SK-N-SH (cell line): ENCODE data around the gene HSF5. TPM values are rescaled to one million over a fixed set of nuclear protein-coding genes. Genes with fewer than 3 reads are reported as not detected.
A peak's percentile ranks its signal among the peaks of the same experiment; 100 is the strongest.

ENCODE experiments used
- CTCF ChIA-PET: fragments of 300-600, 350-600 bp; formaldehyde crosslinking; extraction: SDS; loops from one replicate; lab custom pipeline; 2021; lab: Yijun Ruan, JAX
- POLR2A ChIA-PET: fragments of 350-600 bp; sonication (Branson Sonifier 250); formaldehyde crosslinking; extraction: SDS; loops from one replicate; lab custom pipeline; 2020; ENCODE audit warnings: antibody characterized with exemption, inconsistent platforms; lab: Yijun Ruan, JAX
- DNase-seq: peaks from one replicate; pipeline ENCODE4 v3.0.0; 2012
- H2AFZ ChIP-seq: fragments of 200-600 bp; sonication (generic); 2 replicates; pipeline ENCODE4 v1.8.1; 2016; ENCODE audit warnings: antibody characterized with exemption, mild to moderate bottlenecking, low read depth
- H3F3A ChIP-seq: fragments of 200-600 bp; sonication (generic); replicated peaks from 2 replicates; pipeline ENCODE3; 2016; ENCODE audit warnings: antibody characterized with exemption, mild to moderate bottlenecking; ENCODE audit not compliant: insufficient read depth
- H3K27ac ChIP-seq, 2 experiments: fragments of 200-500 bp in 1 of 2; fragments of 200-600 bp in 1 of 2; sonication (Bioruptor generic) in 1 of 2; sonication (generic), shearing (Covaris generic) in 1 of 2; 2 replicates each; pipeline versions ENCODE4 v1.5.1 to v1.6.1; 2014 to 2016; ENCODE audit warnings: low read depth in 2 of 2, inconsistent platforms in 1 of 2, low read length in 1 of 2, mild to moderate bottlenecking in 1 of 2, mixed read lengths in 1 of 2
- H3K27me3 ChIP-seq: fragments of 200-600 bp; sonication (generic), shearing (Covaris generic); 2 replicates; pipeline ENCODE4 v1.6.1; 2016; ENCODE audit warnings: mixed run types; ENCODE audit not compliant: insufficient read depth
- H3K36me3 ChIP-seq, 2 experiments: fragments of 200-500 bp in 1 of 2; fragments of 200-600 bp in 1 of 2; sonication (Bioruptor generic) in 1 of 2; sonication (generic) in 1 of 2; replicated peaks in 1 of 2; 2 replicates each; pipeline versions ENCODE3 to v1.5.1; 2014 to 2016; ENCODE audit warnings: low read length in 1 of 2, mild to moderate bottlenecking in 1 of 2; ENCODE audit not compliant: insufficient read depth in 2 of 2, control insufficient read depth in 1 of 2
- H3K4me1 ChIP-seq, 2 experiments: fragments of 200-500 bp in 1 of 2; fragments of 200-600 bp in 1 of 2; sonication (Bioruptor generic) in 1 of 2; sonication (generic), shearing (Covaris generic) in 1 of 2; 2 replicates each; pipeline versions ENCODE4 v1.5.1 to v1.6.1; 2014 to 2016; ENCODE audit warnings: low read depth in 1 of 2, low read length in 1 of 2, mixed run types in 1 of 2; ENCODE audit not compliant: insufficient read depth in 2 of 2, control insufficient read depth in 1 of 2
- H3K4me2 ChIP-seq: fragments of 200-600 bp; sonication (generic), shearing (Covaris generic); 2 replicates; pipeline ENCODE4 v1.6.1; 2017; ENCODE audit warnings: mixed run types
- H3K4me3 ChIP-seq, 2 experiments: fragments of 200-500 bp in 1 of 2; fragments of 200-600 bp in 1 of 2; sonication (Bioruptor generic) in 1 of 2; sonication (generic), shearing (Covaris generic) in 1 of 2; 2 replicates each; pipeline versions ENCODE4 v1.5.1 to v1.8.1; 2014 to 2016; ENCODE audit warnings: low read depth in 2 of 2, inconsistent platforms in 1 of 2, low read length in 1 of 2, mild to moderate bottlenecking in 1 of 2, mixed read lengths in 1 of 2, moderate library complexity in 1 of 2
- H3K79me2 ChIP-seq: fragments of 200-600 bp; sonication (generic); 2 replicates; pipeline ENCODE4 v1.8.1; 2017; ENCODE audit warnings: mild to moderate bottlenecking; ENCODE audit not compliant: insufficient read depth
- H3K9ac ChIP-seq: fragments of 200-600 bp; sonication (generic); 2 replicates; pipeline ENCODE4 v1.6.1; 2017; ENCODE audit warnings: mixed run types
- H3K9me2 ChIP-seq: fragments of 200-600 bp; sonication (generic); 2 replicates; pipeline ENCODE4 v1.6.1; 2017; ENCODE audit warnings: mixed run types
- H3K9me3 ChIP-seq: fragments of 200-600 bp; sonication (generic); 2 replicates; pipeline ENCODE4 v1.6.1; 2017; ENCODE audit warnings: mixed run types, mild to moderate bottlenecking, moderate library complexity
- H4K20me1 ChIP-seq: fragments of 200-600 bp; sonication (generic); 2 replicates; pipeline ENCODE4 v1.6.1; 2017; ENCODE audit warnings: mild to moderate bottlenecking, mixed run types; ENCODE audit not compliant: insufficient read depth
- EZH2phosphoT487 ChIP-seq: fragments of 200-600 bp; sonication (generic); IDR thresholded peaks from 2 replicates; pipeline ENCODE4 v1.6.1; 2017; ENCODE audit warnings: low read depth, mixed run types, mild to moderate bottlenecking, antibody characterized with exemption, moderate library complexity, borderline replicate concordance
- FOXJ3 ChIP-seq: sonication (generic); formaldehyde crosslinking; IDR thresholded peaks from 2 replicates; pipeline ENCODE4 v1.5.1; 2020; ENCODE audit warnings: mild to moderate bottlenecking, missing genetic modification reagents
- FOXM1 ChIP-seq: IDR thresholded peaks from 2 replicates; pipeline ENCODE4 v1.4.0; 2012; ENCODE audit warnings: low read depth, mild to moderate bottlenecking
- GATA2 ChIP-seq: sonication (generic); formaldehyde crosslinking; IDR thresholded peaks from 2 replicates; pipeline ENCODE4 v1.5.0; 2020; ENCODE audit warnings: mild to moderate bottlenecking, missing genetic modification reagents
- MEF2A ChIP-seq: IDR thresholded peaks from 2 replicates; pipeline ENCODE4 v1.4.0; 2012; ENCODE audit warnings: low read depth, borderline replicate concordance
- NRF1 ChIP-seq: IDR thresholded peaks from 2 replicates; pipeline ENCODE4 v1.6.1; 2012; ENCODE audit warnings: low read depth, mild to moderate bottlenecking, low read length
- PBX3 ChIP-seq: IDR thresholded peaks from 2 replicates; pipeline ENCODE4; 2012
- POLR2AphosphoS5 ChIP-seq: IDR thresholded peaks from 2 replicates; pipeline ENCODE4 v1.6.1; 2012; ENCODE audit warnings: low read depth, low read length
- RCOR1 ChIP-seq: fragments of 150-350 bp; IDR thresholded peaks from 2 replicates; pipeline ENCODE4 v1.6.1; 2017; ENCODE audit warnings: antibody characterized with exemption, low read length
- RXRA ChIP-seq: IDR thresholded peaks from 2 replicates; pipeline ENCODE4 v1.4.0; 2012; ENCODE audit warnings: low read depth, mild to moderate bottlenecking, borderline replicate concordance
- SIN3A ChIP-seq: IDR thresholded peaks from 2 replicates; pipeline ENCODE4 v1.6.1; 2012; ENCODE audit warnings: low read depth, mild to moderate bottlenecking, low read length, moderate library complexity, borderline replicate concordance
- TCF12 ChIP-seq: IDR thresholded peaks from 2 replicates; pipeline ENCODE4 v1.4.0; 2012
- YY1 ChIP-seq: IDR thresholded peaks from 2 replicates; pipeline ENCODE4 v1.4.0; 2012; ENCODE audit warnings: low read depth, mild to moderate bottlenecking
- WGBS: methylation state at CpG from one replicate; pipeline ENCODE4 v1.1.6; 2017; ENCODE audit warnings: low lambda C conversion rate; 5-methylcytosine and 5-hydroxymethylcytosine counted together
- polyA plus RNA-seq, 3 experiments: library from polyadenylated mRNA; depleted of rRNA; stranded (reverse); fragments of >200 nt; gene quantifications; 2 replicates each; pipeline ENCODE4 v1.2.3, GENCODE V29; 2012
- TF ChIP-seq, protein P1 (sequence below): IDR thresholded peaks from 2 replicates; pipeline ENCODE4 v1.6.1; 2012; ENCODE audit warnings: mild to moderate bottlenecking, low read depth, low read length, moderate library complexity
- TF ChIP-seq, protein P2 (sequence below): IDR thresholded peaks from 2 replicates; pipeline ENCODE4 v1.4.0; 2012; ENCODE audit warnings: low read depth, borderline replicate concordance

The HSF5 gene
- polyA plus RNA-seq, 1 of the 3 experiments (the other 2 are of a cell fraction) = not detected

DNA sequence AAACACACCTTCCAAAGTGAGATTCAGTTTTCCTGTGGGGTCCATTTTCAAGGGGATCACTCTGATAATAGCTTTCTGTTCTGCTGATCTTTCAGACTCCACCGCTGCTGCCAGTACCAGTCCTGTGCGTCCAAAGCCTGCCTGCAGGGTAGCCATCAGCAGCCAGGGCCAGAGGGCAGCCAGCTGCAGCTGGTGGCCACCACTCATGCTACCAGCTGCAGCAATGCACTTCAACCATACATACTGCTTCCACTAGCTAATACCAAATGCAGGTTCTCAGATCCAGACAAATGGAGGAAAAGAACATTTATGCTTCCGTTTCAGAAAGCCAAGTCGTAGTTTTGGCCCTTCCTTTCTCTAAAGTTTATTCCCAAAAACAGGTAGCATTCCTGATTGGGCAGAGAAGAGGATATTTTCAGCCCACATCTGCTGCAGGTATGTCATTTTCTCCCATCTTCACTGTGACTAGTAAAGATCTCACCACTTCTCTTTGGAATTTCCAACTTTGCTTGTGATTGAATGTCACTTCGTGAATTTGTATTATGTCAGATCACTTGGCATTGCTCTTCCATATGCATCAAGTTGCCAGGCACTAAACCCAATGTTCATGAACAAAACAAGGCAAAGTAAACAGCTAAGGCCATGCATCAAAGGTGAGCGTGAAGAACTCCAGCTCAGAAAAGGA, 72.7 kb downstream of the HSF5 start:
- H3K36me3 ChIP-seq = no peaks in the 10 kb centered on the region
- no peaks in the 10 kb centered on the region for H3K79me2 ChIP-seq
- TF ChIP-seq, protein P1, sequence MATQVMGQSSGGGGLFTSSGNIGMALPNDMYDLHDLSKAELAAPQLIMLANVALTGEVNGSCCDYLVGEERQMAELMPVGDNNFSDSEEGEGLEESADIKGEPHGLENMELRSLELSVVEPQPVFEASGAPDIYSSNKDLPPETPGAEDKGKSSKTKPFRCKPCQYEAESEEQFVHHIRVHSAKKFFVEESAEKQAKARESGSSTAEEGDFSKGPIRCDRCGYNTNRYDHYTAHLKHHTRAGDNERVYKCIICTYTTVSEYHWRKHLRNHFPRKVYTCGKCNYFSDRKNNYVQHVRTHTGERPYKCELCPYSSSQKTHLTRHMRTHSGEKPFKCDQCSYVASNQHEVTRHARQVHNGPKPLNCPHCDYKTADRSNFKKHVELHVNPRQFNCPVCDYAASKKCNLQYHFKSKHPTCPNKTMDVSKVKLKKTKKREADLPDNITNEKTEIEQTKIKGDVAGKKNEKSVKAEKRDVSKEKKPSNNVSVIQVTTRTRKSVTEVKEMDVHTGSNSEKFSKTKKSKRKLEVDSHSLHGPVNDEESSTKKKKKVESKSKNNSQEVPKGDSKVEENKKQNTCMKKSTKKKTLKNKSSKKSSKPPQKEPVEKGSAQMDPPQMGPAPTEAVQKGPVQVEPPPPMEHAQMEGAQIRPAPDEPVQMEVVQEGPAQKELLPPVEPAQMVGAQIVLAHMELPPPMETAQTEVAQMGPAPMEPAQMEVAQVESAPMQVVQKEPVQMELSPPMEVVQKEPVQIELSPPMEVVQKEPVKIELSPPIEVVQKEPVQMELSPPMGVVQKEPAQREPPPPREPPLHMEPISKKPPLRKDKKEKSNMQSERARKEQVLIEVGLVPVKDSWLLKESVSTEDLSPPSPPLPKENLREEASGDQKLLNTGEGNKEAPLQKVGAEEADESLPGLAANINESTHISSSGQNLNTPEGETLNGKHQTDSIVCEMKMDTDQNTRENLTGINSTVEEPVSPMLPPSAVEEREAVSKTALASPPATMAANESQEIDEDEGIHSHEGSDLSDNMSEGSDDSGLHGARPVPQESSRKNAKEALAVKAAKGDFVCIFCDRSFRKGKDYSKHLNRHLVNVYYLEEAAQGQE = no peak
- TF ChIP-seq PBX3 = no peak
- TF ChIP-seq, protein P2, sequence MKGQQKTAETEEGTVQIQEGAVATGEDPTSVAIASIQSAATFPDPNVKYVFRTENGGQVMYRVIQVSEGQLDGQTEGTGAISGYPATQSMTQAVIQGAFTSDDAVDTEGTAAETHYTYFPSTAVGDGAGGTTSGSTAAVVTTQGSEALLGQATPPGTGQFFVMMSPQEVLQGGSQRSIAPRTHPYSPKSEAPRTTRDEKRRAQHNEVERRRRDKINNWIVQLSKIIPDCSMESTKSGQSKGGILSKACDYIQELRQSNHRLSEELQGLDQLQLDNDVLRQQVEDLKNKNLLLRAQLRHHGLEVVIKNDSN = no peak
- WGBS = 25% methylated on average over 6 of the region's 6 CpGs
- no peaks in the 10 kb centered on the region for H3K9me2 ChIP-seq
- H4K20me1 ChIP-seq = no peaks in the 10 kb centered on the region
- H3K27me3 ChIP-seq = peaks cover 13% of the 10 kb centered on the region; the same call in 1 of the 2 replicates
- peaks cover 0 to 6% of the 10 kb centered on the region in 2 experiments; a peak in 2 of 4 replicates for H3K4me1 ChIP-seq
- POLR2A ChIA-PET = no interaction called here
- H3K9ac ChIP-seq = no peak overlapping the region
- H3K4me2 ChIP-seq = no peak overlapping the region
- CTCF ChIA-PET = interaction anchor here (0.7 to 5.9 kb wide), 22 partner anchors 8 to 253 kb away, joined by 3 to 51 read pairs (median 7); no protein-coding TSS in a partner anchor
- no peak overlapping the region for H3K27ac ChIP-seq
- H3K9me3 ChIP-seq = no peaks in the 10 kb centered on the region
- no peak overlapping the region for H2AFZ ChIP-seq
- no peak overlapping the region for H3K4me3 ChIP-seq
- H3F3A ChIP-seq = no peaks in the 10 kb centered on the region
- peak; percentile 11 for DNase-seq

GRCh38 chr17:58414596-58414997, 73.6 kb downstream of the HSF5 start:
- no peak overlapping the region for H3K27ac ChIP-seq
- no peaks in the 10 kb centered on the region for H3K9me2 ChIP-seq
- no peak overlapping the region for H3K9ac ChIP-seq
- TF ChIP-seq FOXJ3 (CRISPR knock-in tag) (no peak), SIN3A (no peak), NRF1 (no peak), POLR2AphosphoS5 (no peak), YY1 (no peak), GATA2 (CRISPR knock-in tag) (no peak), TCF12 (no peak), MEF2A (no peak), RXRA (no peak), EZH2phosphoT487 (no peak), PBX3 (no peak), FOXM1 (no peak), RCOR1 (no peak)
- TF ChIP-seq, protein P2 = no peak
- H3K4me1 ChIP-seq = peaks cover 0 to 6% of the 10 kb centered on the region in 2 experiments; a peak in 2 of 4 replicates
- POLR2A ChIA-PET = no interaction called here
- H3K36me3 ChIP-seq = no peaks in the 10 kb centered on the region
- no peak for DNase-seq
- H3K4me2 ChIP-seq = no peak overlapping the region
- no peaks in the 10 kb centered on the region for H4K20me1 ChIP-seq
- H3F3A ChIP-seq = no peaks in the 10 kb centered on the region
- H3K79me2 ChIP-seq = no peaks in the 10 kb centered on the region
- peaks cover 13% of the 10 kb centered on the region for H3K27me3 ChIP-seq
- no peak overlapping the region for H2AFZ ChIP-seq
- H3K9me3 ChIP-seq = no peaks in the 10 kb centered on the region
- H3K4me3 ChIP-seq = no peak overlapping the region
- 46% methylated on average over 3 of the region's 3 CpGs for WGBS
- CTCF ChIA-PET = interaction anchor here (0.5 to 5.9 kb wide), 11 partner anchors 12 to 214 kb away, joined by 3 to 51 read pairs (median 6); no protein-coding TSS in a partner anchor
